K562 (cell line): Measurements from ENCODE around the gene UBALD2. TPM values are rescaled to one million over a fixed set of nuclear protein-coding genes. Genes with fewer than 3 reads are reported as not detected.

Source experiments
- BCOR ChIP-seq: fragments of 450-650 bp; IDR thresholded peaks from 2 replicates; pipeline ENCODE4 v1.6.1; 2016
- CBX8 ChIP-seq: fragments of 200-600 bp; sonication (generic); IDR thresholded peaks from 2 replicates; pipeline ENCODE4 v1.6.1; 2012; ENCODE audit warnings: borderline replicate concordance, mixed run types, low read depth, mild to moderate bottlenecking, moderate library complexity, mixed read lengths, low read length, control low read depth, inconsistent platforms; ENCODE audit not compliant: poor library complexity, severe bottlenecking; ENCODE audit errors: extremely low read depth
- ELF4 ChIP-seq: fragments of 450-650 bp; formaldehyde crosslinking; IDR thresholded peaks from 2 replicates; pipeline ENCODE4 v1.4.0; 2022; ENCODE audit warnings: missing genetic modification characterization
- ERF ChIP-seq: fragments of 450-650 bp; formaldehyde crosslinking; IDR thresholded peaks from 2 replicates; pipeline ENCODE4 v1.4.0; 2020; ENCODE audit warnings: mild to moderate bottlenecking, mixed read lengths
- ESRRB ChIP-seq: fragments of 250-450 bp; sonication (Bioruptor Pico); IDR thresholded peaks from 2 replicates; pipeline ENCODE4 v1.5.0; 2020; ENCODE audit warnings: mild to moderate bottlenecking, moderate library complexity, borderline replicate concordance
- KDM1A ChIP-seq, 2 experiments: fragments of 450-650 bp; IDR thresholded peaks; 2 replicates each; pipeline ENCODE4 v1.6.1; 2016; ENCODE audit warnings: mild to moderate bottlenecking in 2 of 2
- LCOR ChIP-seq: sonication (generic); formaldehyde crosslinking; IDR thresholded peaks from 2 replicates; pipeline ENCODE4 v1.8.0; 2022; ENCODE audit warnings: mild to moderate bottlenecking, missing genetic modification reagents
- MECOM ChIP-seq: fragments of 250-450 bp; sonication (Bioruptor Pico); IDR thresholded peaks from 2 replicates; pipeline ENCODE4 v1.8.0; 2022; ENCODE audit warnings: inconsistent platforms
- NBN ChIP-seq: fragments of 450-650 bp; IDR thresholded peaks from 2 replicates; pipeline ENCODE4 v1.6.1; 2016; ENCODE audit warnings: low read depth, mild to moderate bottlenecking
- POLR2B ChIP-seq: fragments of 450-650 bp; IDR thresholded peaks from 2 replicates; pipeline ENCODE4 v1.6.1; 2018; ENCODE audit warnings: low read depth; ENCODE audit not compliant: partially characterized antibody
- PTTG1 ChIP-seq: fragments of 450-650 bp; IDR thresholded peaks from 2 replicates; pipeline ENCODE4 v1.6.1; 2016; ENCODE audit warnings: low read depth, mild to moderate bottlenecking, missing genetic modification characterization, missing compliant biosample characterization
- RCOR1 ChIP-seq, 2 experiments: IDR thresholded peaks; 2 replicates each; pipeline ENCODE4 v1.6.1; 2012; ENCODE audit warnings: low read depth in 2 of 2, low read length in 2 of 2, borderline replicate concordance in 1 of 2, improper control_type of control experiment in 1 of 2
- SMARCA4 ChIP-seq: fragments of 450-650 bp; IDR thresholded peaks from 2 replicates; pipeline ENCODE4 v1.6.1; 2016
- SRF ChIP-seq, 2 experiments: fragments of 250-450, 450-650 bp in 1 of 2; sonication (Bioruptor Pico) in 1 of 2; sonication (generic) in 1 of 2; formaldehyde crosslinking; IDR thresholded peaks; 2 replicates each; pipeline versions ENCODE4 v1.5.0 to v1.5.1; 2020 to 2022; ENCODE audit warnings: mild to moderate bottlenecking in 1 of 2, missing genetic modification reagents in 1 of 2
- TCFL5 ChIP-seq: fragments of 250-450 bp; sonication (Bioruptor Pico); conservative IDR thresholded peaks from 2 replicates; pipeline ENCODE4 v1.6.1; 2021; ENCODE audit warnings: mild to moderate bottlenecking, moderate library complexity, matching md5 sums
- ZNF232 ChIP-seq: sonication (generic); formaldehyde crosslinking; IDR thresholded peaks from 2 replicates; pipeline ENCODE4 v1.8.0; 2022; ENCODE audit warnings: mild to moderate bottlenecking, missing genetic modification reagents
- ZNF785 ChIP-seq: fragments of 250-450 bp; sonication (Bioruptor Pico); IDR thresholded peaks from 2 replicates; pipeline ENCODE4 v1.4.0; 2020; ENCODE audit warnings: mild to moderate bottlenecking
- polyA plus RNA-seq, 8 experiments: library from polyadenylated mRNA; depleted of rRNA in 4 of 8; stranded (reverse) in 5 of 8; unstranded in 3 of 8; fragments of >200 nt; fragmentation: Nextera tagmentation in 2 of 8; fragmentation: Illumina TruSeq in 1 of 8; extraction: Ambion mirVana in 2 of 8; extraction: Trizol in 1 of 8; gene quantifications; 2 replicates each; pipeline versions ENCODE4 v1.2.1 to v1.2.3, GENCODE V29; 2011 to 2014; ENCODE audit warnings: inconsistent platforms in 1 of 8, missing spikeins in 1 of 8
- total RNA-seq, 7 experiments: library from RNA; depleted of rRNA in 6 of 7; stranded (reverse); fragments of >200 nt in 6 of 7; fragmentation: Illumina TruSeq in 2 of 7; extraction: Trizol in 2 of 7; gene quantifications; 2 replicates each; pipeline versions ENCODE4 v1.2.1 to v1.2.3, GENCODE V29; 2011 to 2021; ENCODE audit warnings: low replicate concordance in 1 of 7
- TF ChIP-seq, protein P1 (sequence below): fragments of 450-650 bp; IDR thresholded peaks from 2 replicates; pipeline ENCODE4 v1.6.1; 2016; ENCODE audit warnings: low read depth
- TF ChIP-seq, protein P2 (sequence below), 2 experiments: fragments of 450-650 bp; IDR thresholded peaks; 2 replicates each; pipeline ENCODE4 v1.6.1; 2016
- TF ChIP-seq, protein P3 (sequence below): fragments of 450-650 bp; IDR thresholded peaks from 2 replicates; pipeline ENCODE4 v1.6.1; 2016; ENCODE audit warnings: antibody characterized with exemption

Gene UBALD2
- total and polyA plus RNA-seq, 9 of the 15 experiments (the other 6 are each of a cell fraction or from before 2014, with no cell fraction given), result 2.3 to 94.1 (median 25.3) TPM

DNA sequence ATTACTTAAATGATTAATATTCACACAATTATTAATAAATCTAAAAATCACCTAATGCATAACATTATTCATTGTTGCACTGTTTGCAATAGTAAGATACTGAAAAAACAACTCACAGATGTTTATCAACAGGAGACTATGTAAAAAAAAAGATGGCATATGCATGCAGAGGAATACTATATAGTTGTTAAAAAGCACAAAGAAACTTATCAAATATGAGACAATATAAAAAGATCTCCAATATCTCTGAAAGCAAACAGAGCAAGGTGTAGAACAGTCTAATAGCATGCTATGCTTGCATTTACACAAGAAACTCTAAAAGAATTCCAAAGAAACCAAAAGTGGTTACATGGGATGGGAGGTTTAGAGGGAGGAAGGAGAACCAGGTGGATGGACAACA is 28.5 kb upstream of the UBALD2 start (continued):
- TF ChIP-seq, protein P1, sequence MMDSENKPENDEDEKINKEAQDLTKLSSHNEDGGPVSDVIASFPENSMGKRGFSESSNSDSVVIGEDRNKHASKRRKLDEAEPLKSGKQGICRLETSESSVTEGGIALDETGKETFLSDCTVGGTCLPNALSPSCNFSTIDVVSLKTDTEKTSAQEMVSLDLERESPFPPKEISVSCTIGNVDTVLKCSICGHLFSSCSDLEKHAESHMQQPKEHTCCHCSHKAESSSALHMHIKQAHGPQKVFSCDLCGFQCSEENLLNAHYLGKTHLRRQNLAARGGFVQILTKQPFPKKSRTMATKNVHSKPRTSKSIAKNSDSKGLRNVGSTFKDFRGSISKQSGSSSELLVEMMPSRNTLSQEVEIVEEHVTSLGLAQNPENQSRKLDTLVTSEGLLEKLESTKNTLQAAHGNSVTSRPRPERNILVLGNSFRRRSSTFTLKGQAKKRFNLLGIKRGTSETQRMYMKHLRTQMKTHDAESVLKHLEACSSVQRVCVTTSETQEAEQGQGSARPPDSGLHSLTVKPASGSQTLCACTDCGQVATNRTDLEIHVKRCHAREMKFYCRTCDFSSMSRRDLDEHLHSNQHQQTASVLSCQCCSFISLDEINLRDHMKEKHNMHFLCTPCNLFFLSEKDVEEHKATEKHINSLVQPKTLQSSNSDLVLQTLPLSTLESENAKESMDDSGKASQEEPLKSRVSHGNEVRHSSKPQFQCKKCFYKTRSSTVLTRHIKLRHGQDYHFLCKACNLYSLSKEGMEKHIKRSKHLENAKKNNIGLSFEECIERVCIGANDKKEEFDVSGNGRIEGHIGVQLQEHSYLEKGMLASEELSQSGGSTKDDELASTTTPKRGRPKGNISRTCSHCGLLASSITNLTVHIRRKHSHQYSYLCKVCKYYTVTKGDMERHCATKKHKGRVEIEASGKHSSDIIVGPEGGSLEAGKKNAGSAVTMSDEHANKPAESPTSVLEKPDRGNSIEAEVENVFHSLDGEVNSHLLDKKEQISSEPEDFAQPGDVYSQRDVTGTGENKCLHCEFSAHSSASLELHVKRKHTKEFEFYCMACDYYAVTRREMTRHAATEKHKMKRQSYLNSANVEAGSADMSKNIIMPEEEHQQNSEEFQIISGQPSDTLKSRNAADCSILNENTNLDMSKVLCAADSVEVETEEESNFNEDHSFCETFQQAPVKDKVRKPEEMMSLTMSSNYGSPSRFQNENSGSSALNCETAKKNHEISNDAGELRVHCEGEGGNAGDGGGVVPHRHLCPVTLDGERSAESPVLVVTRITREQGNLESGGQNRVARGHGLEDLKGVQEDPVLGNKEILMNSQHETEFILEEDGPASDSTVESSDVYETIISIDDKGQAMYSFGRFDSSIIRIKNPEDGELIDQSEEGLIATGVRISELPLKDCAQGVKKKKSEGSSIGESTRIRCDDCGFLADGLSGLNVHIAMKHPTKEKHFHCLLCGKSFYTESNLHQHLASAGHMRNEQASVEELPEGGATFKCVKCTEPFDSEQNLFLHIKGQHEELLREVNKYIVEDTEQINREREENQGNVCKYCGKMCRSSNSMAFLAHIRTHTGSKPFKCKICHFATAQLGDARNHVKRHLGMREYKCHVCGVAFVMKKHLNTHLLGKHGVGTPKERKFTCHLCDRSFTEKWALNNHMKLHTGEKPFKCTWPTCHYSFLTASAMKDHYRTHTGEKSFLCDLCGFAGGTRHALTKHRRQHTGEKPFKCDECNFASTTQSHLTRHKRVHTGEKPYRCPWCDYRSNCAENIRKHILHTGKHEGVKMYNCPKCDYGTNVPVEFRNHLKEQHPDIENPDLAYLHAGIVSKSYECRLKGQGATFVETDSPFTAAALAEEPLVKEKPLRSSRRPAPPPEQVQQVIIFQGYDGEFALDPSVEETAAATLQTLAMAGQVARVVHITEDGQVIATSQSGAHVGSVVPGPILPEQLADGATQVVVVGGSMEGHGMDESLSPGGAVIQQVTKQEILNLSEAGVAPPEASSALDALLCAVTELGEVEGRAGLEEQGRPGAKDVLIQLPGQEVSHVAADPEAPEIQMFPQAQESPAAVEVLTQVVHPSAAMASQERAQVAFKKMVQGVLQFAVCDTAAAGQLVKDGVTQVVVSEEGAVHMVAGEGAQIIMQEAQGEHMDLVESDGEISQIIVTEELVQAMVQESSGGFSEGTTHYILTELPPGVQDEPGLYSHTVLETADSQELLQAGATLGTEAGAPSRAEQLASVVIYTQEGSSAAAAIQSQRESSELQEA, result no peak
- TF ChIP-seq, protein P2, sequence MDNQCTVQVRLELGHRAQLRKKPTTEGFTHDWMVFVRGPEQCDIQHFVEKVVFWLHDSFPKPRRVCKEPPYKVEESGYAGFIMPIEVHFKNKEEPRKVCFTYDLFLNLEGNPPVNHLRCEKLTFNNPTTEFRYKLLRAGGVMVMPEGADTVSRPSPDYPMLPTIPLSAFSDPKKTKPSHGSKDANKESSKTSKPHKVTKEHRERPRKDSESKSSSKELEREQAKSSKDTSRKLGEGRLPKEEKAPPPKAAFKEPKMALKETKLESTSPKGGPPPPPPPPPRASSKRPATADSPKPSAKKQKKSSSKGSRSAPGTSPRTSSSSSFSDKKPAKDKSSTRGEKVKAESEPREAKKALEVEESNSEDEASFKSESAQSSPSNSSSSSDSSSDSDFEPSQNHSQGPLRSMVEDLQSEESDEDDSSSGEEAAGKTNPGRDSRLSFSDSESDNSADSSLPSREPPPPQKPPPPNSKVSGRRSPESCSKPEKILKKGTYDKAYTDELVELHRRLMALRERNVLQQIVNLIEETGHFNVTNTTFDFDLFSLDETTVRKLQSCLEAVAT (IDR thresholded peaks at IDR 0.05), result no peak
- no peak for TF ChIP-seq ZNF232 (CRISPR knock-in tag)
- TF ChIP-seq SMARCA4, result no peak
- TF ChIP-seq NBN, result 0 out of 2 replicates have a peak, but pooled peaks have one; percentile 24
- TF ChIP-seq SRF (CRISPR knock-in tag; IDR thresholded peaks at IDR 0.05), result no peak
- no peak for TF ChIP-seq ELF4 (CRISPR knock-in tag)
- peak; percentile 71 for TF ChIP-seq BCOR
- TF ChIP-seq, protein P3, sequence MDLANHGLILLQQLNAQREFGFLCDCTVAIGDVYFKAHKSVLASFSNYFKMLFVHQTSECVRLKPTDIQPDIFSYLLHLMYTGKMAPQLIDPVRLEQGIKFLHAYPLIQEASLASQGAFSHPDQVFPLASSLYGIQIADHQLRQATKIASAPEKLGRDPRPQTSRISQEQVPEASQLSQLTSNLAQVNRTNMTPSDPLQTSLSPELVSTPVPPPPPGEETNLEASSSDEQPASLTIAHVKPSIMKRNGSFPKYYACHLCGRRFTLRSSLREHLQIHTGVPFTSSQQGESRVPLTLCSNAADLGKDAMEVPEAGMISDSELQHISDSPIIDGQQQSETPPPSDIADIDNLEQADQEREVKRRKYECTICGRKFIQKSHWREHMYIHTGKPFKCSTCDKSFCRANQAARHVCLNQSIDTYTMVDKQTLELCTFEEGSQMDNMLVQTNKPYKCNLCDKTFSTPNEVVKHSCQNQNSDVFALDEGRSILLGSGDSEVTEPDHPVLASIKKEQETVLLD, result no peak
- TF ChIP-seq POLR2B, result no peak
- no peak for TF ChIP-seq CBX8
- peak; percentile 45 to 75; a peak in 3 of 4 replicates for TF ChIP-seq KDM1A (IDR thresholded peaks at IDR 0.05)
- TF ChIP-seq MECOM, result no peak
- TF ChIP-seq LCOR (CRISPR knock-in tag), result no peak
- 0 out of 4 replicates have a peak, but pooled peaks of 1 of the 2 experiments have one; percentile 27 for TF ChIP-seq RCOR1 (IDR thresholded peaks at IDR 0.05; ENCODE audit: borderline replicate concordance in 1 of 2, low read depth in 2 of 2, low read length in 2 of 2)
- TF ChIP-seq PTTG1 (tag), result no peak
- no peak for TF ChIP-seq ESRRB (CRISPR knock-in tag)
- TF ChIP-seq ZNF785 (CRISPR knock-in tag), result no peak
- TF ChIP-seq TCFL5 (CRISPR knock-in tag), result no peak
- TF ChIP-seq ERF (CRISPR knock-in tag), result no peak
